Lung (tissue), 12 donors: ENCODE results near the gene ARHGEF1. TPM values are rescaled to one million over a fixed set of nuclear protein-coding genes. Genes with fewer than 3 reads are reported as not detected.

Experiments
- ATAC-seq: fragments of 200-7000 bp; cut with Tn5 transposase; one replicate; pipeline ENCODE4 v1.9.1; 2020; ENCODE audit warnings: moderate number of reproducible peaks; ENCODE audit not compliant: insufficient read depth, low FRiP score
- DNase-seq, 3 donors: peaks; one replicate each; pipeline ENCODE4 v3.0.0-alpha.2; 2013 to 2017
- H3K27ac ChIP-seq, 2 donors: one replicate each; pipeline ENCODE4 v1.5.1; 2013; ENCODE audit warnings: mild to moderate bottlenecking in 2 of 2, moderate library complexity in 2 of 2, control low read depth in 1 of 2, inconsistent platforms in 1 of 2, low read depth in 1 of 2, low read length in 1 of 2
- H3K27me3 ChIP-seq, 3 donors: one replicate each; pipeline ENCODE4 v1.5.1; 2013; ENCODE audit warnings: low read length in 2 of 3; ENCODE audit not compliant: control insufficient read depth in 3 of 3, insufficient read depth in 3 of 3
- H3K36me3 ChIP-seq, 4 donors: one replicate each; pipeline ENCODE4 v1.5.1; 2013; ENCODE audit warnings: low read length in 4 of 4, mild to moderate bottlenecking in 1 of 4, moderate library complexity in 1 of 4; ENCODE audit not compliant: control insufficient read depth in 4 of 4, insufficient read depth in 4 of 4
- H3K4me1 ChIP-seq, 5 donors: one replicate each; pipeline ENCODE4 v1.5.1; 2013; ENCODE audit warnings: low read length in 5 of 5, mild to moderate bottlenecking in 2 of 5, moderate library complexity in 1 of 5; ENCODE audit not compliant: control insufficient read depth in 5 of 5, insufficient read depth in 5 of 5
- H3K4me3 ChIP-seq: one replicate; pipeline ENCODE4 v1.5.1; 2013; ENCODE audit warnings: mild to moderate bottlenecking, control low read depth, moderate library complexity
- H3K9ac ChIP-seq, 2 donors: one replicate each; pipeline ENCODE4 v1.5.1; 2013; ENCODE audit warnings: low read length in 2 of 2, control low read depth in 1 of 2; ENCODE audit not compliant: insufficient read depth in 1 of 2
- H3K9me3 ChIP-seq, 4 donors: one replicate each; pipeline ENCODE4 v1.5.1; 2013; ENCODE audit warnings: low read length in 3 of 4, mild to moderate bottlenecking in 1 of 4, moderate library complexity in 1 of 4; ENCODE audit not compliant: control insufficient read depth in 4 of 4, insufficient read depth in 3 of 4
- CTCF ChIP-seq: IDR thresholded peaks from 2 replicates; pipeline ENCODE4 v1.5.1; 2012; ENCODE audit warnings: mild to moderate bottlenecking; ENCODE audit errors: control extremely low read depth, extremely low read depth
- WGBS, 2 donors: extraction: QIAGEN DNeasy Blood & Tissue Kit; methylation state at CpG; one replicate each; pipeline ENCODE4 v1.1.7; 2013; 5-methylcytosine and 5-hydroxymethylcytosine counted together
- polyA plus RNA-seq, 2 donors: library from polyadenylated mRNA; stranded (reverse); fragments of 200-250 nt; gene quantifications; one replicate each; pipeline ENCODE4 v1.2.1, GENCODE V29; 2013
- total RNA-seq, 2 donors: library from RNA; depleted of rRNA in 1 of 2; stranded (reverse); fragments of >200 nt in 1 of 2; gene quantifications; one replicate each; pipeline ENCODE4 v1.2.1, GENCODE V29; 2014 to 2021
- donor health status: control.
- donor health status: control.
- donor health status: Bipolar disorder and iron deficiency.
- donor health status: healthy.
- donor health status: DM: yes; HTN: yes; CAD: no.

ARHGEF1 gene
- total and polyA plus RNA-seq, 4 donors = 55.4 to 231 (median 176) TPM

- WGBS, 2 donors = 54 to 55% methylated on average over 13 of the region's 13 CpGs
- TF ChIP-seq CTCF = no peak
Observed at GRCh38 chr19:41924151-41925145, 41.5 kb downstream of the ARHGEF1 start.

GRCh38 chr19:41925208-41926003 lies 42.4 kb downstream of the ARHGEF1 start:
- DNase-seq (no peak), ATAC-seq (no peak)
- no peak overlapping the region for H3K27ac ChIP-seq
- H3K4me1 ChIP-seq = peaks cover 0 to 2% (median 0%) of the 10 kb centered on the region in 5 donors
- H3K36me3 ChIP-seq = no peaks in the 10 kb centered on the region
- no peak for TF ChIP-seq CTCF
- H3K9me3 ChIP-seq = peaks cover 0 to 9% (median 0%) of the 10 kb centered on the region in 4 donors
- H3K27me3 ChIP-seq = peaks cover 5 to 90% (median 75%) of the 10 kb centered on the region in 3 donors
- 58 to 59% methylated on average over 7 of the region's 7 CpGs for WGBS, 2 donors
- no peak overlapping the region for H3K4me3 ChIP-seq
- no peak overlapping the region for H3K9ac ChIP-seq

More at GRCh38 chr19:41924151-41925145, 41.5 kb downstream of the ARHGEF1 start:
- Histone ChIP-seq H3K9me3 (peaks cover 0 to 10% (median 0%) of the 10 kb centered on the region in 4 donors), H3K36me3 (no peaks in the 10 kb centered on the region), H3K27me3 (peaks cover 5 to 88% (median 73%) of the 10 kb centered on the region in 3 donors), H3K9ac (no peak overlapping the region), H3K27ac (no peak overlapping the region), H3K4me1 (peaks cover 0 to 2% (median 0%) of the 10 kb centered on the region in 5 donors), H3K4me3 (no peak overlapping the region)
- DNase-seq = no peak
- no peak for ATAC-seq

- Histone ChIP-seq H3K4me1 (peaks cover 0 to 2% (median 0%) of the 10 kb centered on the region in 5 donors), H3K36me3 (no peaks in the 10 kb centered on the region), H3K9ac (no peak overlapping the region), H3K9me3 (peaks cover 0 to 7% (median 0%) of the 10 kb centered on the region in 4 donors), H3K4me3 (no peak overlapping the region), H3K27ac (no peak overlapping the region), H3K27me3 (peaks cover 5 to 90% (median 77%) of the 10 kb centered on the region in 3 donors)
- WGBS, 2 donors = 37 to 49% methylated on average over 27 of the region's 27 CpGs
- TF ChIP-seq CTCF = no peak
- ATAC-seq (no peak), DNase-seq (no peak)
Observed at GRCh38 chr19:41926028-41926762, 43.2 kb downstream of the ARHGEF1 start.
